ENCODE results near the gene MAML3. TPM values are rescaled to one million over a fixed set of nuclear protein-coding genes. Genes with fewer than 3 reads are reported as not detected.

The MAML3 gene
- total and polyA plus RNA-seq, 8 donors = 1.7 to 20.3 (median 8.4) TPM

DNA sequence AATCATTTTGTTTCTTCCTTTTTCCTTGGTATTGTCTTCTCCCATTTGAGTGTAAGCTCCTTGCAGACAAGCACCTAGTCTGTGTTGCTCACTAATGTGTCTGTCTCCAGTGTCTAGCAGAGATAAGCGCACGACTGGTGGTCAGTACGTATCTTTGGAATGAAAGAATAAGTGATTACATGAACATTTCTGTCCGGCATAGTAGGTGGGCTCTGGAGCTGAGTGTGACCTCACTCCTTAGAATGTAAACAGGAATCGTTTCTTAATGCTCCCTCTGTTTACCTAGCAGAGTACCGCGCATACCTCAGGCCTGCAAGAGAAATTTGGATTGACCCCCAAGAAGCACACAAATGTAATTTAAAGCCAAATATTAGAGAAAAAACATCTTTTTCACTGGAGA, 235.4 kb downstream of the MAML3 start:
- WGBS, 5 donors = 63 to 75% (median 72%) methylated on average over 7 of the region's 7 CpGs
- no peaks in the 10 kb centered on the region for H3K36me3 ChIP-seq
- H3K27ac ChIP-seq = peak overlapping the region in 4 of 5 donors; percentile 23 to 80 (median 65)
- peaks cover 22 to 89% (median 57%) of the 10 kb centered on the region in 4 donors for H3K4me1 ChIP-seq
- no peak for DNase-seq
- H3K9me3 ChIP-seq = no peaks in the 10 kb centered on the region
- intact Hi-C loops (cut with DNase I; ENCODE audit: low total_unique reads) = no loop called here
- H3K4me3 ChIP-seq = no peak overlapping the region
- TF ChIP-seq POLR2AphosphoS5 (IDR thresholded peaks at IDR 0.05) = no peak
- no peak for TF ChIP-seq POLR2A (IDR thresholded peaks at IDR 0.05)
- no peak for TF ChIP-seq EP300 (IDR thresholded peaks at IDR 0.05)
- TF ChIP-seq, protein P1, sequence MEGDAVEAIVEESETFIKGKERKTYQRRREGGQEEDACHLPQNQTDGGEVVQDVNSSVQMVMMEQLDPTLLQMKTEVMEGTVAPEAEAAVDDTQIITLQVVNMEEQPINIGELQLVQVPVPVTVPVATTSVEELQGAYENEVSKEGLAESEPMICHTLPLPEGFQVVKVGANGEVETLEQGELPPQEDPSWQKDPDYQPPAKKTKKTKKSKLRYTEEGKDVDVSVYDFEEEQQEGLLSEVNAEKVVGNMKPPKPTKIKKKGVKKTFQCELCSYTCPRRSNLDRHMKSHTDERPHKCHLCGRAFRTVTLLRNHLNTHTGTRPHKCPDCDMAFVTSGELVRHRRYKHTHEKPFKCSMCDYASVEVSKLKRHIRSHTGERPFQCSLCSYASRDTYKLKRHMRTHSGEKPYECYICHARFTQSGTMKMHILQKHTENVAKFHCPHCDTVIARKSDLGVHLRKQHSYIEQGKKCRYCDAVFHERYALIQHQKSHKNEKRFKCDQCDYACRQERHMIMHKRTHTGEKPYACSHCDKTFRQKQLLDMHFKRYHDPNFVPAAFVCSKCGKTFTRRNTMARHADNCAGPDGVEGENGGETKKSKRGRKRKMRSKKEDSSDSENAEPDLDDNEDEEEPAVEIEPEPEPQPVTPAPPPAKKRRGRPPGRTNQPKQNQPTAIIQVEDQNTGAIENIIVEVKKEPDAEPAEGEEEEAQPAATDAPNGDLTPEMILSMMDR (IDR thresholded peaks at IDR 0.05) = no peak
- H3K27me3 ChIP-seq = no peaks in the 10 kb centered on the region

- Histone ChIP-seq H3K4me1 (peaks cover 27 to 92% (median 60%) of the 10 kb centered on the region in 4 donors), H3K27me3 (no peaks in the 10 kb centered on the region), H3K27ac (peak overlapping the region in 4 of 5 donors; percentile 23 to 80 (median 65)), H3K4me3 (no peak overlapping the region), H3K36me3 (no peaks in the 10 kb centered on the region), H3K9me3 (no peaks in the 10 kb centered on the region)
- DNase-seq = no peak
- 90 to 96% (median 94%) methylated on average over 6 of the region's 6 CpGs for WGBS, 5 donors
- intact Hi-C loops (cut with DNase I; ENCODE audit: low total_unique reads) = no loop called here
- TF ChIP-seq EP300 (IDR thresholded peaks at IDR 0.05) = no peak
- TF ChIP-seq POLR2A (IDR thresholded peaks at IDR 0.05) = no peak
- TF ChIP-seq, protein P1 (IDR thresholded peaks at IDR 0.05) = no peak
- TF ChIP-seq POLR2AphosphoS5 (IDR thresholded peaks at IDR 0.05) = no peak
Measured at GRCh38 chr4:139917896-139918295, 236.1 kb downstream of the MAML3 start.

GRCh38 chr4:139916041-139916440, 237.9 kb downstream of the MAML3 start:
- 64 to 81% (median 67%) methylated on average over 1 of the region's 1 CpG for WGBS, 5 donors
- intact Hi-C loops (cut with DNase I; ENCODE audit: low total_unique reads) = no loop called here
- Histone ChIP-seq H3K36me3 (no peaks in the 10 kb centered on the region), H3K27me3 (no peaks in the 10 kb centered on the region), H3K4me1 (peaks cover 13 to 86% (median 43%) of the 10 kb centered on the region in 4 donors), H3K4me3 (no peak overlapping the region), H3K9me3 (no peaks in the 10 kb centered on the region), H3K27ac (peak overlapping the region in 1 of 5 donors; percentile 64)
- TF ChIP-seq POLR2A (IDR thresholded peaks at IDR 0.05) = no peak
- TF ChIP-seq EP300 (IDR thresholded peaks at IDR 0.05) = no peak
- TF ChIP-seq POLR2AphosphoS5 (IDR thresholded peaks at IDR 0.05) = no peak
- TF ChIP-seq, protein P1 (IDR thresholded peaks at IDR 0.05) = no peak
- DNase-seq = no peak

DNA sequence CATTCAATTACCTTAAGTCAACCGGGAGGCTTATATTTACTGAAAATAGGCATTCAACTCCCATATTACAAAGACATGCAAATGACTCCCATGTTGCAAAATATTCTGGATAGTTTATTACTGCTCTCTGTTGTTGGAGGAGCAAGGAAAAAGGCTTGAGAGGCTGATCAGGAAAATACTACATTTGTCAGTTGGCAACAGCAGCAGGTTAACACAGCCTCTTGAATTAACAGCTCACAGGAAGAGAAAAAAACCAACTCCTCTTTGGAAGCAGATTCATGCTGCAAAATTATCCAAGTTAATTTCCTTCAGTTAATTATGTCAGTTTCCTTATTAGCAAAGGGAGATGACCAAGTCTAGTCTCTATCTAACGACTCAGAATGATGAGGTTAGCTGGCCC, 238.9 kb downstream of the MAML3 start:
- Histone ChIP-seq H3K4me3 (no peak overlapping the region), H3K4me1 (peaks cover 5 to 76% (median 34%) of the 10 kb centered on the region in 4 donors), H3K9me3 (no peaks in the 10 kb centered on the region), H3K27ac (peak overlapping the region in 2 of 5 donors; percentile 22 to 64), H3K27me3 (no peaks in the 10 kb centered on the region), H3K36me3 (no peaks in the 10 kb centered on the region)
- TF ChIP-seq POLR2A (IDR thresholded peaks at IDR 0.05) (no peak), EP300 (IDR thresholded peaks at IDR 0.05) (no peak)
- TF ChIP-seq, protein P1 (IDR thresholded peaks at IDR 0.05) = no peak
- DNase-seq = no peak
- WGBS, 5 donors = 43 to 70% (median 58%) methylated on average over 2 of the region's 2 CpGs
- intact Hi-C loops (cut with DNase I; ENCODE audit: low total_unique reads) = no loop called here
